Mesendoderm (in vitro differentiated cells): ENCODE results near the gene PTPRU.

ENCODE experiments used
- DNase-seq: peaks from one replicate; pipeline ENCODE4 v3.0.0; 2013
- H2AK5ac ChIP-seq: 2 replicates; pipeline ENCODE4 v1.6.1; 2013; ENCODE audit warnings: low read length, inconsistent platforms
- H2BK120ac ChIP-seq: 2 replicates; pipeline ENCODE4 v1.6.1; 2013; ENCODE audit warnings: low read depth, mild to moderate bottlenecking, low read length, moderate library complexity, mixed read lengths
- H2BK15ac ChIP-seq: replicated peaks from 2 replicates; pipeline ENCODE4 v1.6.1; 2013; ENCODE audit warnings: low read depth, mild to moderate bottlenecking, moderate library complexity
- H2BK5ac ChIP-seq: 2 replicates; pipeline ENCODE4 v1.6.1; 2013; ENCODE audit warnings: low read length, inconsistent platforms
- H3K18ac ChIP-seq: 2 replicates; pipeline ENCODE4 v1.6.1; 2013; ENCODE audit warnings: mild to moderate bottlenecking, low read length, mixed read lengths
- H3K23ac ChIP-seq: one replicate; pipeline ENCODE4 v1.6.1; 2013; ENCODE audit warnings: low read length
- H3K27ac ChIP-seq: 2 replicates; pipeline ENCODE4 v1.5.1; 2013; ENCODE audit warnings: low read depth, mild to moderate bottlenecking, inconsistent platforms, low read length, moderate library complexity
- H3K27me3 ChIP-seq: 2 replicates; pipeline ENCODE4 v1.6.1; 2013; ENCODE audit warnings: low read length, control low read depth, mild to moderate bottlenecking, inconsistent platforms; ENCODE audit not compliant: insufficient read depth, poor library complexity
- H3K36me3 ChIP-seq: 2 replicates; pipeline ENCODE4 v1.6.1; 2013; ENCODE audit warnings: low read length, inconsistent platforms; ENCODE audit not compliant: control insufficient read depth, insufficient read depth
- H3K4ac ChIP-seq: one replicate; pipeline ENCODE4 v1.6.1; 2013; ENCODE audit warnings: low read depth, mild to moderate bottlenecking, low read length, moderate library complexity
- H3K4me1 ChIP-seq: 2 replicates; pipeline ENCODE4 v1.6.1; 2013; ENCODE audit warnings: low read depth, low read length, inconsistent platforms; ENCODE audit not compliant: control insufficient read depth
- H3K4me2 ChIP-seq: 2 replicates; pipeline ENCODE4 v1.6.1; 2013; ENCODE audit warnings: low read length
- H3K4me3 ChIP-seq: 2 replicates; pipeline ENCODE4 v1.5.1; 2013; ENCODE audit warnings: mild to moderate bottlenecking, low read length
- H3K56ac ChIP-seq: one replicate; pipeline ENCODE4 v1.6.1; 2013; ENCODE audit warnings: low read length
- H3K79me1 ChIP-seq: 2 replicates; pipeline ENCODE4 v1.6.1; 2013; ENCODE audit warnings: low read length, inconsistent platforms
- H3K79me2 ChIP-seq: 2 replicates; pipeline ENCODE4 v1.6.1; 2013; ENCODE audit warnings: mild to moderate bottlenecking, low read length; ENCODE audit not compliant: control insufficient read depth, insufficient read depth
- H3K9ac ChIP-seq: 2 replicates; pipeline ENCODE4 v1.6.1; 2013; ENCODE audit warnings: low read length, inconsistent platforms
- H4K5ac ChIP-seq: one replicate; pipeline ENCODE4 v1.6.1; 2013; ENCODE audit warnings: low read length
- H4K8ac ChIP-seq: one replicate; pipeline ENCODE4 v1.6.1; 2013; ENCODE audit warnings: low read depth, mild to moderate bottlenecking, control low read depth, low read length, moderate library complexity
- WGBS: extraction: QIAGEN DNeasy Blood & Tissue Kit; methylation state at CpG from one replicate; pipeline ENCODE4 v1.1.7; 2013; ENCODE audit warnings: low lambda C conversion rate, missing lambda C conversion rate; ENCODE audit not compliant: insufficient coverage; ENCODE audit errors: extremely low coverage; 5-methylcytosine and 5-hydroxymethylcytosine counted together

PTPRU gene

GRCh38 chr1:29317063-29317915 lies 81.0 kb downstream of the PTPRU start:
- Histone ChIP-seq H3K23ac (no peak overlapping the region), H2AK5ac (no peak overlapping the region), H3K79me1 (no peaks in the 10 kb centered on the region), H3K18ac (no peak overlapping the region), H2BK5ac (no peak overlapping the region), H4K8ac (no peak overlapping the region), H3K4me1 (no peaks in the 10 kb centered on the region), H3K27ac (no peak overlapping the region), H3K36me3 (peaks cover 9% of the 10 kb centered on the region), H3K4me2 (no peak overlapping the region), H3K4me3 (no peak overlapping the region), H3K79me2 (no peaks in the 10 kb centered on the region), H2BK120ac (no peak overlapping the region), H3K4ac (no peak overlapping the region), H3K9ac (no peak overlapping the region), H2BK15ac (no peak overlapping the region), H4K5ac (no peak overlapping the region), H3K27me3 (no peaks in the 10 kb centered on the region), H3K56ac (no peak overlapping the region)
- DNase-seq = no peak
- WGBS = no CpG with 5 or more reads among the region's 30 CpGs

GRCh38 chr1:29317916-29318530 lies 81.7 kb downstream of the PTPRU start:
- Histone ChIP-seq H3K79me2 (no peaks in the 10 kb centered on the region), H4K8ac (no peak overlapping the region), H3K4me3 (no peak overlapping the region), H3K18ac (no peak overlapping the region), H2AK5ac (no peak overlapping the region), H3K27ac (no peak overlapping the region), H3K56ac (no peak overlapping the region), H3K79me1 (no peaks in the 10 kb centered on the region), H3K4ac (no peak overlapping the region), H3K4me2 (no peak overlapping the region), H3K4me1 (no peaks in the 10 kb centered on the region), H2BK15ac (no peak overlapping the region), H3K23ac (no peak overlapping the region), H2BK120ac (no peak overlapping the region), H3K27me3 (no peaks in the 10 kb centered on the region), H3K36me3 (peaks cover 9% of the 10 kb centered on the region), H3K9ac (no peak overlapping the region), H4K5ac (no peak overlapping the region), H2BK5ac (no peak overlapping the region)
- no peak for DNase-seq
- no CpG with 5 or more reads among the region's 5 CpGs for WGBS

- no peak overlapping the region for H4K8ac ChIP-seq
- no peak overlapping the region for H3K4me2 ChIP-seq
Measured at GRCh38 chr1:29318724-29319123, 82.4 kb downstream of the PTPRU start.

GRCh38 chr1:29319300-29320110 lies 83.2 kb downstream of the PTPRU start:
- H2BK15ac ChIP-seq = no peak overlapping the region
- H3K4me1 ChIP-seq = no peaks in the 10 kb centered on the region
- H3K79me2 ChIP-seq = no peaks in the 10 kb centered on the region
- no CpG with 5 or more reads among the region's 9 CpGs for WGBS
- H3K4me3 ChIP-seq = no peak overlapping the region
- H2BK120ac ChIP-seq = no peak overlapping the region
- no peak overlapping the region for H3K56ac ChIP-seq
- no peak overlapping the region for H4K5ac ChIP-seq
- H3K23ac ChIP-seq = no peak overlapping the region
- no peak overlapping the region for H3K4ac ChIP-seq
- no peak overlapping the region for H3K27ac ChIP-seq
- H3K4me2 ChIP-seq = no peak overlapping the region
- DNase-seq = no peak
- H2BK5ac ChIP-seq = no peak overlapping the region
- no peaks in the 10 kb centered on the region for H3K27me3 ChIP-seq
- H3K9ac ChIP-seq = no peak overlapping the region
- no peak overlapping the region for H4K8ac ChIP-seq
- H3K36me3 ChIP-seq = peaks cover 9% of the 10 kb centered on the region
- H2AK5ac ChIP-seq = no peak overlapping the region
- no peak overlapping the region for H3K18ac ChIP-seq
- no peaks in the 10 kb centered on the region for H3K79me1 ChIP-seq

More at GRCh38 chr1:29318724-29319123, 82.4 kb downstream of the PTPRU start:
- H3K9ac ChIP-seq = no peak overlapping the region
- no CpG with 5 or more reads among the region's 10 CpGs for WGBS
- H3K27ac ChIP-seq = no peak overlapping the region
- no peak overlapping the region for H2BK120ac ChIP-seq
- no peak overlapping the region for H3K18ac ChIP-seq
- no peak overlapping the region for H2BK15ac ChIP-seq
- DNase-seq = no peak
- H3K4me1 ChIP-seq = no peaks in the 10 kb centered on the region
- no peak overlapping the region for H3K4ac ChIP-seq
- H3K27me3 ChIP-seq = no peaks in the 10 kb centered on the region
- no peak overlapping the region for H2BK5ac ChIP-seq
- H3K79me1 ChIP-seq = no peaks in the 10 kb centered on the region
- no peak overlapping the region for H2AK5ac ChIP-seq
- no peak overlapping the region for H3K4me3 ChIP-seq
- H3K79me2 ChIP-seq = no peaks in the 10 kb centered on the region
- no peak overlapping the region for H3K56ac ChIP-seq
- no peak overlapping the region for H4K5ac ChIP-seq
- H3K23ac ChIP-seq = no peak overlapping the region
- H3K36me3 ChIP-seq = peaks cover 9% of the 10 kb centered on the region

- H3K4ac ChIP-seq = no peak overlapping the region
- no peak overlapping the region for H2AK5ac ChIP-seq
- no peak overlapping the region for H4K5ac ChIP-seq
- no peak for DNase-seq
- no peak overlapping the region for H3K27ac ChIP-seq
- peaks cover 3% of the 10 kb centered on the region for H3K4me1 ChIP-seq
- H3K36me3 ChIP-seq = peaks cover 7% of the 10 kb centered on the region
- H4K8ac ChIP-seq = no peak overlapping the region
- H3K79me1 ChIP-seq = no peaks in the 10 kb centered on the region
- H2BK120ac ChIP-seq = no peak overlapping the region
- no peak overlapping the region for H3K18ac ChIP-seq
- no peak overlapping the region for H3K9ac ChIP-seq
- H3K79me2 ChIP-seq = no peaks in the 10 kb centered on the region
- no peak overlapping the region for H3K56ac ChIP-seq
- H3K4me2 ChIP-seq = no peak overlapping the region
- no peak overlapping the region for H3K23ac ChIP-seq
- H2BK5ac ChIP-seq = no peak overlapping the region
- H3K4me3 ChIP-seq = no peak overlapping the region
- no peak overlapping the region for H2BK15ac ChIP-seq
- H3K27me3 ChIP-seq = no peaks in the 10 kb centered on the region
- no CpG with 5 or more reads among the region's 21 CpGs for WGBS
Measured at GRCh38 chr1:29320156-29320940, 84.0 kb downstream of the PTPRU start.
